Measurements from ENCODE around the gene FRAS1.

DNA sequence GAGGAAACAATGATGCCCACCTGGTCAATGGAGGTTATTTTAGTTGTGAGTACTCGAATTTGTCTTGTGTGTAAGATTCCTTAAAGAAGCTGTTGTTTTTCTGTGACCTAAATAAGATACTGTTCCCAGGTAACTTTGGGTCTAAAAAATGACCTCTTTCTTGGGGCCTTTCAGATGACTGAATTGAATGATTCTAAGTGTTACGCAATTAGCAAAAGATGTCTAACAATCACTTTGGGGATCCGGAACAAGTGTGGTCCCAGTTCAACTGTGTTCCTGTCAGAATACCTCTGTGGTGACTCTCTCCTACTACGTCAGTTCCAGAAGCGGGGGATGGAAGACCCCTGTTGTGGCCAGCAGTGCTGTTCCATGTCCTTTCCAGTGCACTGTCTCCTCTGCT lies 99.4 kb downstream of the FRAS1 start:
- TF ChIP-seq, protein P1, sequence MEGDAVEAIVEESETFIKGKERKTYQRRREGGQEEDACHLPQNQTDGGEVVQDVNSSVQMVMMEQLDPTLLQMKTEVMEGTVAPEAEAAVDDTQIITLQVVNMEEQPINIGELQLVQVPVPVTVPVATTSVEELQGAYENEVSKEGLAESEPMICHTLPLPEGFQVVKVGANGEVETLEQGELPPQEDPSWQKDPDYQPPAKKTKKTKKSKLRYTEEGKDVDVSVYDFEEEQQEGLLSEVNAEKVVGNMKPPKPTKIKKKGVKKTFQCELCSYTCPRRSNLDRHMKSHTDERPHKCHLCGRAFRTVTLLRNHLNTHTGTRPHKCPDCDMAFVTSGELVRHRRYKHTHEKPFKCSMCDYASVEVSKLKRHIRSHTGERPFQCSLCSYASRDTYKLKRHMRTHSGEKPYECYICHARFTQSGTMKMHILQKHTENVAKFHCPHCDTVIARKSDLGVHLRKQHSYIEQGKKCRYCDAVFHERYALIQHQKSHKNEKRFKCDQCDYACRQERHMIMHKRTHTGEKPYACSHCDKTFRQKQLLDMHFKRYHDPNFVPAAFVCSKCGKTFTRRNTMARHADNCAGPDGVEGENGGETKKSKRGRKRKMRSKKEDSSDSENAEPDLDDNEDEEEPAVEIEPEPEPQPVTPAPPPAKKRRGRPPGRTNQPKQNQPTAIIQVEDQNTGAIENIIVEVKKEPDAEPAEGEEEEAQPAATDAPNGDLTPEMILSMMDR (IDR thresholded peaks at IDR 0.05; ENCODE audit: poor library complexity, severe bottlenecking): no peak
- TF ChIP-seq EZH2 (IDR thresholded peaks at IDR 0.05; ENCODE audit: borderline replicate concordance, insufficient read depth, low read length, poor library complexity, severe bottlenecking) (no peak), POLR2AphosphoS5 (IDR thresholded peaks at IDR 0.05) (no peak), SMC3 (conservative IDR thresholded peaks at IDR 0.05; ENCODE audit: poor library complexity) (no peak), RAD21 (conservative IDR thresholded peaks at IDR 0.05) (no peak)

Data from neural cell (in vitro differentiated cells).